NCI-H748 treated with DMSO at 0.1 percent for 48 hours (cell line): ENCODE measurements around the gene TMBIM4.

Source experiments
- DNase-seq: peaks from one replicate; lab custom pipeline; 2025; lab: John Stamatoyannopoulos, UW

Gene TMBIM4

GRCh38 chr12:66090157-66090556 lies 79.6 kb downstream of the TMBIM4 start:
- DNase-seq = no peak

GRCh38 chr12:66087365-66087943 lies 82.3 kb downstream of the TMBIM4 start:
- no peak for DNase-seq

- no peak for DNase-seq
Observed at GRCh38 chr12:66085998-66086397, 83.8 kb downstream of the TMBIM4 start.
